ENCODE data around the gene NAIF1.
"Not testable (repeated sequence)": the region's sequence is repeated elsewhere in the genome, so short reads cannot be mapped to it uniquely, and the experiment has no call there.

The NAIF1 gene

DNA sequence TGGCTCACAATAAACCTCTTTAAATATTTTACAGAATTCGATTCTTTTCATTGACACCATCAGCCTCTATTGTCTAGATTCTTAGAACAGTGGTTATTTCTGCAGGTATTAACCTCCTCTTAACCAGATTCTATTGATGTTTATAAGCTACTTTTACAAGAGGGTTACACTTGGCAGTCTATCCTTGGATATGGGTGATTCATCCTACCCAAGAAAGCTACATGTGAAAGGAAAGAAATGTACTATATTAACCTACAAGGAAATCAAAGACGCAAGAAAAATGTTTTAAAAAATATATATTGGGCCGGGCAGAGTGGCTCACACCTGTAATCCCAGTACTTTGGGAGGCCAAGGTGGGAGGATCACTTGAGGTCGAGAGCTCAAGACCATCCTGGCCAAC lies 17.6 kb upstream of the NAIF1 start:
- no peak for DNase-seq

DNA sequence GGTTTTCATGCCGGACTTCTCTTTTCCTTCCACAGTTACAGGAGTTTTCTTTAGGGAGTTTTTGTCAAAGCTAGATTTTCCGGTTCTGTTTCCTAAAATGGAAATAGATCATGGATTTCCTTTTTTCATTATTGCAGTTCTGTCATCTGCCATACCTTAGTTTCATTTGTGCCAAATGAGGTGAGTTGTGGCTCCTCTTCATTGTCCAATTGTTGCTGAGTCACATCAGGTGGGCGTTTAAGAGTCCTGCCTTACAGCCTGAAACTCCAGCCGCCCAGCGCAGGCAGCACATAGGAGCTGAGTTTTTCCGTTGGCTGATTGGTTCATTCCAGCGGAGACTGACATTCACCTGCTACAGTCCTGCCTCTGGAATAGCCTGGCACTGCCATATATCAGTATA lies 15.0 kb upstream of the NAIF1 start:
- DNase-seq, result no peak

DNA sequence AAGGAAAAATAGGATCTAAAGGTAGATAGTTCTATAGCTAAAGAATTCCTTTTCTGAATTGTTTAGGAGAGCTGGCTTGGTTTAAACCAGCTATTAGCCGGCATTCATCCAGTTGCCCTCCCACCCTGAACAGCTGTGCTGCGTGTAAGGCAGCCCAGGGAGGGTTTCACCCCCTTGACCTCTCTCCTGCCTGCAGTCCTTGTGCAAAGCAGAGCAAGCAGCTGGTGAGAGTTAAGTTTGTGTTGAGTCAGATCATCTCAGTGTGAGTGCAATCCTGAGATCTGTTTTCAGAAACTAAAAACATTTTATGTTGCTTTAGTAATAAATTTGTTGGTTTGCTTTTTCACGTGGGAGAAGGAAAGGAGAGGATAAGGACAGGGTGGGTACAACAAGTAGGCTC lies 13.9 kb upstream of the NAIF1 start:
- DNase-seq, result no peak

DNA sequence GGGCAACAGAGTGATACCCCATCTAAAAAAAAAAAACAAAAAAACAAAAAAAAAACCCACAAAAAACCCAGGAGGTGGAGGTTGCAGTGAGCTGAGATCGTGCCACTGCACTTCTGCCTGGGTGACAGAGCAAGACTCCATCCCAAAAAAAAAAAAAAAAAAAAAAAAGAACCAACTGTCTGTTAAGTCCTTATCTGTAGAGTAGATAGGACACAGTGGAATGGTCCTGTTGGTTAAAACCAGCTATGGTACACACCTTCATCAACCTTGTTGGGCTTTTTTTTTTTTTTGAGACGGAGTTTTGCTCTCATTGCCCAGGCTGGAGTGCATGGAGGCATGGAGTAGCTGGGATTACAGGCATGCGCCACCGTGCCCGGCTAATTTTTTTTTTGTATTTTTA lies 13.1 kb upstream of the NAIF1 start:
- DNase-seq, result no peak

DNA sequence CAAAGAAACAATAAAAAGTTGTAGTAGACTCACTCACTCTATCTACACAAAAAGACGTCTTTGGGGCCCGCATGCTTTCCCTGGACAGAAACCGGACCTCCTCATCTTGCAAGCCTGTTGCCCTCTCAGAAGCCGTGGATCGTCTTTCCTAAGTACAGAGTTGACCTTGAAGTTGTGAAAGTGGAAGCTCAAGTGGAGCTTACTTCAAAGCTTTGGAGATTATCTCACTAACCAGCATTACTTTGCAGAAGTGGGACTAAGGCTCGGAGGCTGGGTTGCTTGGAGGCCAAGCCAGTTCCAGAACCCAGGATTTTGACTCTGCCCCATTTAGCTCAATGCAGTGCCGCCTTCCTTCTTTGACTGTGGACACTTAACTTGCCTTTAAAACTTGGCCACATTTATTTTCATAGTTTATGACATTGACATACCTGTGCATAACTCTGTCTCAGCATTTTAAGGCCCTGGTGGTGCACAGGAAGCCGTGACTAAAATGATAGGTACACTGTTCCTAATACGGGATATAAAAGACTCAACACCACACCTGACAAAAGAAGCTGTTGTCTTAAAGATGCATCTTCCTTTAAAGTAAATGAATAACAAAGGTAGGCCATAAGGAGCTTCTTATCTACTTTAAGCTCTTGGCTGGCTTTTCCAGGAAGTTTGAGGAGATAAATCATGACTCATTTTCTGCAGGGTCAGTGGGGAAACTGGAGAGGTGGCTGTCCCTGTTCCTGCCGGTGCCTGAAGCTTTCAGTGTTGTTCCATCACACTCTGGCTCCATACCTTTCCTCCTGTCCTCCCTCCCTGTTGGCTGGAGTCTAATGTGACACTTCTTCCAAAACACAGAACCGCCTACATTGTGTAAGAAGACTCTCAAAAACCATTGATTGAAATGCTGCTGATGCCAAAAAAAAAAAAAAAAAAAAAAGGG lies 11.6 kb upstream of the NAIF1 start:
- no peak for DNase-seq

DNA sequence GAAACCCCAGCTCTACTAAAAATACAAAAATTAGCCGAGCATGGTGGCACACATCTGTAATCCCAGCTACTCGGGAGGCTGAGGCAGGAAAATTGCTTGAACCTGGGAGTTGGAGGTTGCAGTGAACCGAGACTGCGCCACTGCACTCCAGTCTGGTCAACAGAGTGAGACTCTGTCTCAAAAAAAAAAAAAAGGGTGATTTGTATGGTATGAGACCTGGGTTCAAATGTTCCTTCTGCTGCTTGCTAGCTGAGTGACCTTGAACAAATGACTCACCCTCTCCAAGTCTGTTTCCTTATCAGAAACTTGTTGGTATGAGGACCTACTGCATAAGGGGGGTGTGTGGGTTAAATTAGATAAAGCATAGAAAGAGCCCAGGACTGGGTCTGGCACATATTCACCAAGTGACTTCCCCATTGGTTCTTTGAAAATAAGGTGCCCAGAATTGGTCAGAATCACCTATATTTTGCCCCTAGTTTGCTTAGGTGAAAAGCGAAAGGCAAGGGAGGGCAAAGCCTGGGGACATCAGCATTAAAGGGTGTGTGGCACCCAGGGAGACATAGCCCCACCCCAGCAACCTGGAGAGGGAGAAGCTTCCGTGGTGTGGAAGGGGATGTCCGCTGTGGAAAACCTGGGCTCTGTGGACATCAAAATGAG lies 10.9 kb upstream of the NAIF1 start:
- DNase-seq, result no peak

DNA sequence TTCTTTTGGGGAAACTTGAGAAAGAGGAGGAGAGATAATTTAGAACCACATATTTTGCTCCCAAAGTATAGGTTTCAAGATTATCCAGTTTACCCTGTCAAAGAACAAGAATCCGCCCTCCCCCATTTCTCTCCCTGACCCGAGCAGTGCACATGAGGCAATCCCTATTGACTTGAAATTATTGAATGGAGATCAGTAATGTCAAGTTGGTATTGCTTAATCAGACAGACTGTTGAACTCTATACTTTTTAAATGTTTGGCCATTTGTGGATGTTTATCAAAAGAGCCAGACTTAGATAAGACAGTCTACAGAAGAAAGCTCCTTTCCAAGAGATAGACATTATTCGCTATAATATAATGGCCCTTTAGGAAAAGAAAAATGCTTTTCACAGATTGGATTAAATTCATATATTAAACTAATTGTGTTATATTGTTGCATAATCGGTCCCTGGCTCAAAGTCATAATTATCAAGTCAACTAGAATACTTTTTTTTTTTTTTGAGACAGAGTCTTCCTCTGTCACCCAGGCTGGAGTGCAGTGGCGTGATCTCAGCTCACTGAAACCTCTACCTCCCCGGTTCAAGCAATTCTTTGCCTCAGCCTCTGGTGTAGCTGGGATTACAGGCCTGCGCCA lies 6.2 kb upstream of the NAIF1 start:
- DNase-seq, result no peak

DNA sequence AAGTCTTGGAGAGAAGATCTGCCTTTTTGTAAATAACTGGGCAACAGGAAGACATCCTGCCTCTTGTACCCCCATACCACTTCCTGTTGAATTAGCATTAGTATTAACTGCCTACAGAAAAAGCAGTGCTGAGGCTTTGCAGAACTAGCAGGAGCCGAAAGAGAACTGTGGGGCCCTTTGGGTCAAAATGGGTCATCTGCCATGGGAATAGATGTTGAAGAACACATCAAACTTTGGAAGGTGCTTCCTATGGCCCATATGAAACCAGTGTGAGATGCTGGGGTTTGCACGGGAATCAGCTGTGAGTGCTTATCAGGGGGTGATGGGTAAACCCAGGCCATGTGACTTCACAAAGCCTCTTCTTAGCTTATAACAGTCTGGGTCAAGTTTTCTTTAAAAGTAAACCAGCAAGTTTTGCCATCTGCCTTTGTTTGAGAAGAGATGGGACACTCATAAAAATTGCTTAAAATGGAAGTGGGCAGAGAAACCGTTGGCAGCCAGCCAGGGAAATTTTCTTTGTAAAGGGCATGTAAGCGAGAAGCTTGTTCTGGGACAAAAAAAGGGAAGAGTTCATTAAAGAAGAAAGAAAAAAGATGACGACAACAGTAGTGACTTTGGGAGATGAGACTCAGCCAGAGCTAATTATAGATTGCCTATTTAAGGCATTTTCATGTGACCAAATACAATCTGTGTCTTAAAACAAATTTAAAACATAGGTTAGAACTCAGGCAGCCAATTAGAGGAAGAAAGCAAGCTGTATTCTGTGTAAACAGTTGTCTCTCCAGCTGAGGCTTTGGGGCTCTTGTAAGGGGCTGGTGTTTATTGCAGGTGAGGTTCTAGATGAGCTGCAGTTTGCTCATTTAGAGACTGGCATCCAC lies 5.3 kb upstream of the NAIF1 start:
- DNase-seq, result peak; percentile 85

DNA sequence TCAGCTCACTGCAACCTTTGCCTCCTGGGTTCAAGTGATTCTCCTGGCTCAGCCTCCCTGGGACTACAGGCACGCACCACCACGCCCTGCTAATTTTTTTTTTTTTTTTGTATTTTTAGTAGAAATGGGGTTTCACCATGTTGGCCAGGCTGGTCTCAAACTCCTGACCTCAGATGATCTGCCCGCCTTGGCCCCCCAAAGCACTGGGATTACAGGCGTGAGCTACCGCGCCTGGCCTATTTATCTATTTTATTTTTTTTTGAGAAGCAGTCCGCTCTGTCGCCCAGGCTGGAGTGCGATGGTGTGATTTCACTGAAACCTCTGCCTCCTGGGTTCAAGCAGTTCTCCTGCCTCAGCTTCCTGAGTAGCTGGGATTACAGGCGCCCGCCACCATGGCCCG lies 4.4 kb upstream of the NAIF1 start:
- DNase-seq, result not testable (repeated sequence)

DNA sequence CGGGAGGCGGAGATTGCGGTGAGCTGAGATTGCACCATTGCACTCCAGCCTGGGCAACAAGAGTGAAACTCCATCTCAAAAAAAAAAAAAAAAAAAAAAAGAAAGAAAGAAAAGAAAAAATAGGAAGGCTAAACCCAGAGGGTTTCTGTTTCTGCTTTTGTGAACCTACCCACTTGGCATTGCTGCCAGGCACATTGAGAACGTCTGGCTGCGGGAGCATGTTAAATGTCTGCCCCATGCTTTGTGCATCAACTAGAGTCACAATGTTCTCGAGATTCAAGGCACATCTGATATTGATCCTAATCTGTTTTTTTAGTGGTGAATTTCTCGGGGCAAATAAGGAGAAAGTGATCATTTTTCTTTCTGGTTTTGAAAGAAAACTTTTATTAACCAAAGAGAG lies 3.8 kb upstream of the NAIF1 start:
- no peak for DNase-seq

DNA sequence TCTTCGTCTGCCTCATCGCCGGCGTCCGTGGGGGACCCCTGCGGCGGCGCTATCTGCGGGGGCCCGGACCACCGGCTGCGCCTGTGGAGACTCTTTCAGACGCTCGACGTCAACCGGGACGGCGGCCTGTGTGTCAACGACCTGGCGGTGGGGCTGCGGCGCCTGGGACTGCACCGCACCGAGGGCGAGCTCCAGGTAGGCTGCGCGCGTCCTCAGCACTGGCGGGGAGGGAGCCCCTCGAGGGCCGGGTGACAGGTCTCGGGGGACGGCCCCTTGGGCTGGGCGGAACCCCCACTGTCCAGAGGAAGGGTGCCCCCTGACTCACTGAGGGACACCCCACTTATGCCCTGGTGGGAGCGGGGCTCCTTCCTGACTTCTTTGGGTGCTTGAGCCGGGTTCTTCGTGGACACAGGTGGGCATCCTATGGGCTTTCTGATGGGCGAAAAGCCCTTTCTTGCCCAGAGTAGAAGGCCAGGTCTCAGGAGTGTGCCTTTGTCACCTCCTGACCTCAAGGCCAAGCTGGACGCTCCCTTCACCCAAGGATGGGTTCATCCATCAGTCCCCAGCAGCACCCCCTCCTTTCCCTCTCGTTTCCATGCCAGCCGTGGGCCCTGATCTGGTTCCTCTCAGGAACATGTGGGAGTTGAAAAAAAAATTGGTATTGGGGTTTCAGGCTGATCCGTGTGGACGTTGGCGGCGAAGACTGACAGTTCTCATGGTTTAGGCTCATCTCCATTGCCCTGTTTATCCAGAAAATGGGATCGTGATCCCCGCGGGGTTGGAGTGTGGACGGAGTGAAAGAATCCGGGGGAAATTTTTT lies 1.5 kb upstream of the NAIF1 start:
- DNase-seq, result peak; percentile 46

DNA sequence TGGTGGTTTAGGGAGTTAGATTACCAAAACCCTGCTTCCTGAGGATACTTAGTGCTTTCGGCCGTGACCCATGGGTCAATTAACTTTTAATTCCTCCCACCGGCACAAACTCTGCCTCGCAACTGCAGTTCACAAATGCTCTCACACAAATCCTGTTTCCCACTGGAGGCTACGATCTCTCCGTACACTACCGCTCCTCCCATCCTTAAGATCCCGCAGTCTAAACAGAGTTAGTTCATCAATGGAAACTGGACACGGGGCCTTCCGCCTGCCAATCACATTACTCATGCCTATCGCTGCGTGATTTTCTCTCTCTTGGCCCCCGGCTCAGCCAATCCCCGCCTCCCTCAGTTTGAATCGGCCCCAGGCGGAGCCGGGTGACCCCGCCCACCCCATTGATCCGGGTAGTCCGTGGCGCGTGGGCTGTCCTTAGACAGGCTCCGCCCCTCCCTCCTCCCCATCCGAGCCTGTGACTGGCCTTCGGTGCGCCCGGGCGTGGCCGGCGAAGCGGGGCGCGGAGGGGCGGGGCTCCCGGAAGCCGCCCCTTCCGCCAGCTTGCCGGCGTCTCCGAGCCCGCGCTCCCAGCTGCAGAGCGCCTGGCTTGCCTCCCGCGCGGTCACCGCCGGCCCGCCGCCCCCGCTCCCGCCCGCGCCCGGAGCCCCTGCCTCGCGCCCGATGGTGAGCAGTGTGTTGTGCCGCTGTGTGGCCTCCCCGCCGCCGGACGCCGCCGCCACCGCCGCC lies 695 bp upstream of the NAIF1 start, which contains the start of gene SLC25A25:
Gene SLC25A25, plus strand, starts transcription at position 588 of the 741 bp plus-strand sequence. Its CDS starts 88 bp downstream, at position 676.
- peak; percentile 100 for DNase-seq

DNA sequence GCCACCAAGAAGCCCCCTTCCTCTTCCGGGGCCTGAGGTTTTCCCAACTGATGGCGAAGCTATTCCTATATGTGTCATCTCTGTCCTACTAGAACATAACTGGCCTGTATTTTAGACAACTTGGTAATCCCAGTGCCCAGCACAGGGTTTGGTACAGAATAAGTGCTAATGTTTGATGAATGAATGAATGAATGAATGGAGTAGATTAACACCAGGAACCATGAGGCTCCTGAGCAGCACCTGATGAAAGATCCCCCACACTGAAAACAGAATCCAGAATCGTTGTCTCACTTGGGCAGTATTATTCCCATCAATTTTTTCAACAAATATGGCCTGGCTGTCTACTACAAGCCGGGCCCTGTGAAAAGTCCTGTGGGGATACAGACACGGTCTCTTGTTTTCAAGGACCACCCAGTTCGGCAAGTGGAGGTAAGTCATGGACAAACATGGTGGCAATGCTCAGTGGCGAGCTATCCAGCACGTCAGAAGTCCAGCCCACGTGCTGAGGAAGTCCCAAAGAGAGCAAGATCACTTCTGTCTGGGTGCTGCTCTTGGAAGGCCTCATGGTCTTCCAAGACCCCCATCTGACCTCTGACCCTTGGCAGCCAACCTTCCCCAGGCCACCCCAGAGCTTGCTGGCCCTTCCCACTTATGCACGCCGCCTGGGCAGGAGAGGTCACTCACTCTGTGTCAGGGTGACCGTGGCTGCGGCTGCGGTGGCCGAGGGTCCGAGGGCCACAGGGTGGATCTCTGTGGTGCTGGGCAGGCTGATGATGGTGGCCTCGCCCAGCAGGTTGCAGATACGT lies 1.0 kb downstream of the NAIF1 start:
- no peak for DNase-seq

DNA sequence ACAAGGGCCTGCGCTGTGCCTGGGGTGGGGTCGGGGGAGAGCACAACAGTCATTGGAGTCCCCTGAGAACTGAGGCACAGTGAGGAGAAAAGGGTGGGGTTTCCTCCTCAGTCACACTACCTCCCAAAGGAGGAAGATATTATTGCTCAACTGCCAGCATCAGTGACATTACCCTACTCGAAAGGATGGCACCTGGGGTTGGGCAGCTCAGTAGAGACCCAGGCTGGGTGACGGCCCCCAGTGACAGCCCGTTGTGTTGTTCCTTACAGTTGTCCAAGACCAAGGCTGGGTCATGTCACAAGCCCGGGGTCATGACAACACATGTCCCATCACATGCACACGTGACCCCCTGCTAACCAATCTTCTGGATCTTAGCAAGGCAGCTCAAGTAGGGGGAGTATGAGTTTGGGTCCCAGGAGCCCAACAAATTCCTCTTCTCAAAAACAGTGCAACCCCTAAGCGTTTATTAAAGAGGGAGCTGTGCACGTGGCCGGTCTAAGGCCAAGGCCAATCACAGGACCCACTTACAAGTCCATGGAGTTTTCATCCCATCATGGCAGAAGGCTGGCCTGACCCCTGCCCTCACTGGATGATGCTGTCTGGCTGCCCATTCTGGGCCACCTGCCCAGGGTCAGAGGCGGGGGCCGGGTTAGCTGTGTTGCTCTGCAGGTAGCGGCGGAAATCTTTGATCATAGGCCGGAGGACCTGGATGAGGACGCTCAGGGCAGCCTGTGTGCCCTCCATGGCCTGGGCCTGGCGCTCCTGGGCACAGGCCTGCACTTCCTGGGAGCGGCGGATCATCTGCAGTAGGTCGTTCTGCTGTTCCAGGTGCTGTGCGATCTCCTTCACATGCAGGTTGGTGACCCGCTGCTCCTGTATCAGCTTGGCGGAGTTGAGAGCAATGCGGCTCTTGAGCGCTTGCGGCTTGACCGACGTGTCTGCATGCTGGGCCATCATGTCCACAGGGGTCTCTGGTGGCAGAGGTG lies 4.0 kb downstream of the NAIF1 start:
- DNase-seq, result no peak

DNA sequence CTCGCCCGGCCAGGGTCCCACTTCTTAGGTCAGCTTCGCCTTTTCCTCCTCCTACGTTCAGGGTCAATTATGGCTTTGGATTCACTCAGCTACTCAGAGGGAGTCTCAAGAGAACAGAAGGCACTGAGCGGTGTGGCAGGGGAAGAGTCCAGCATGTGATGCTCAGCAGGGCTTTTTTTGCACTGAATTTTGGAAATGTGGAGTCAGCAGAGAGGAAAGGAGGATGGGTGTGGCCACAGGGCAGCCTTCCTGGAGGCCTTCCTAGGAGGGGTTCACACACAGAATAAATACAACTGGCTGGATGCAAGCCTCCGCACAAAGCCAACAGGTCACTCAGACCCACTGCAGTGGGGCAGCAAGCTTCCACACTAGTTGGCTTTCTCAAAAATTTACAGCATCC lies 4.8 kb downstream of the NAIF1 start:
- DNase-seq, result no peak

DNA sequence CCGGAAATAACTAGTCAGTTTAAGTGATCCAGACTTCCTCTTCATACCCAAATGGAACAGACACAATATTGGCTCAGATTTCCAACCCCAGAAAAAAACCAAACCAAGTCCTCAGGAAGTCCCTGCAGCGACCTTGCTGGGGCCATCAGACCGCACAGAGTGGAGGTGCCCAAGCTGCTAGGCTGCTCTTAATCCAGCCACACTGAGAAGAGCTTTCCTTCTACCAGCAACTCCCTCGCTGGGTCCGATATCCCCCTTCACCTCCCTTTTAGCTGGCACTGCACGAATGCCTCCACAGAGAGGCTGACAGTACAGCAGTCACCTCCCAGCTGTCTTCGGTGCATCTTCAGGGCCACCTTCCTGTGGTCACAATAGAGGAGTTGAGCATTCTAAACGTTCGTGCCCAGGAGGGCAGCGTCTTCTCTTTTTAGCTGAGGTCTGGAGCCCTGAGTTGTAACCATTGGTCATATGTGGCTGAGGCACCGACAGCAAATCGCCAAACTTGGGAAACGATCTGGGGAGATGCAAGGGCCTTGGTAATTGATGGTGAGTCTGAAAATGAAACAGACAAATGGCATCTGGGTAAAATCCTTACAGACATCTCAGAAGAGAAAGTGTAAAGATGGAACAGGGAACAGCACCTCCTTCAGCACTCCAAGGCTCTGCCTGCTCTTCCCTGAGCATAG lies 5.7 kb downstream of the NAIF1 start:
- DNase-seq, result no peak

DNA sequence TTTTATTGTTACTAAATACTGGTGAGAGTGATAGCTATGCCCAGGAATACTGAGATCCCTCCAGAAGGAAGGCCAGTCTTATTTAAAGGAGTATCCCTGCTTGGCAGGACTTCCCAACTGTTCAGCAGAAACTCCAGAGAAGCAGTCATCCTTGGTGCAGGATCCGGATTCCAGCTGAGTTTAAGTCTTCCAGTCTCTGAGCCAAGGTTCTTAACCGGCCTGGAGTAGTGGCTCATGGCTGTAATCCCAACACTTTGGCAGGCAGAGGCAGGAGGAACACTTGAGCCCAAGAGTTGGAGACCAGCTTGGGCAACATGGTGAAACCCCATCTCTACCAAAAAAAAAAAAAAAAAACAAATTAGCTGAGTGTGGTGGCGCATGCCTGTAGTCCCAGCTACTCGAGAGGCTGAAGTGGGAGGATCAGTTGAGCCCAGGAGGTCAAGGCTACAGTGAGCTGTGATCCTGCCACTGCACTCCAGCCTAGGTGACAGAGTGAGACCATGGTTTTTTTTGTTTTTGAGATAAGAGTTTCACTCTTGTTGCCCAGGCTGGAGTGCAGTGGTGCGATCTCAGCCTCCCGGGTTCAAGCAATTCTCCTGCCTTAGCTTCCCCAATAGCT lies 7.6 kb downstream of the NAIF1 start:
- no peak for DNase-seq
